Type B pancreatic cell (in vitro differentiated cells): ENCODE measurements around the gene BLNK. TPM values are rescaled to one million over a fixed set of nuclear protein-coding genes. Genes with fewer than 3 reads are reported as not detected.

Experiments used
- DNase-seq: peaks from one replicate; pipeline ENCODE4 v3.0.0; 2021; ENCODE audit warnings: mixed read lengths; ENCODE audit not compliant: unreplicated experiment; ENCODE audit errors: extremely low spot score
- H3K27ac Mint-ChIP-seq: 2 replicates; pipeline ENCODE4 v1.8.0; 2021; ENCODE audit warnings: mild to moderate bottlenecking, mixed read lengths
- H3K27me3 Mint-ChIP-seq: 2 replicates; pipeline ENCODE4 v1.8.0; 2021; ENCODE audit warnings: mixed read lengths
- H3K36me3 Mint-ChIP-seq: 2 replicates; pipeline ENCODE4 v1.8.0; 2021; ENCODE audit warnings: mixed read lengths
- H3K4me1 Mint-ChIP-seq: one replicate; pipeline ENCODE4 v1.8.0; 2021; ENCODE audit warnings: mixed read lengths; ENCODE audit not compliant: unreplicated experiment
- H3K4me3 Mint-ChIP-seq: 2 replicates; pipeline ENCODE4 v1.8.0; 2021; ENCODE audit warnings: mild to moderate bottlenecking, mixed read lengths
- H3K9me3 Mint-ChIP-seq: 2 replicates; pipeline ENCODE4 v1.8.0; 2021; ENCODE audit warnings: mixed read lengths
- total RNA-seq: library from RNA; stranded (reverse); gene quantifications from 2 replicates; pipeline ENCODE4 v1.2.1, GENCODE V29; 2021; ENCODE audit warnings: low replicate concordance
- TF ChIP-seq, protein P1 (sequence below): fragments of 200-600 bp; sonication (generic); conservative IDR thresholded peaks from 2 replicates; pipeline ENCODE4 v1.5.0; 2021; ENCODE audit warnings: antibody characterized with exemption, mild to moderate bottlenecking

BLNK gene
- total RNA-seq, 1 donor from 2014 or later = 21.7 TPM

DNA sequence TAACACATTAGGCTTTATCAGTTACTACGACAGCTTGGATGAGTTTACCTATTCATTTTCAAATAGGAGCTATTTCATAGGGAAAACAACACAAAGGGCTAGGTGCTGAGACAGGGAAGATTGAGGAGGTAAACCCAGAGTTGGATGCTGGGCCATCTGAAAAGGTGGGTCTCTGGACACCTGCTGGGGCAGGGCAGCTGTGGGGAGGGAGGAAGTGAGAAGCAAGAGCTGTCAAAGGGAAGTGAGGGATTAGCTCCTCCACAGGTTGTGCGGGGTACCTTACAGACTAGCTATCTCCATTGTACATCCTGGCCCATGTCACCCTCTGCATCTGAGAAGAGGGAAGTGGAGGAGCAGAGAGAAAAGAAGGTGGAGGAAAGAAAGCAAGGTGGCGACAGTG is 48.9 kb downstream of the BLNK start:
- TF ChIP-seq, protein P1, sequence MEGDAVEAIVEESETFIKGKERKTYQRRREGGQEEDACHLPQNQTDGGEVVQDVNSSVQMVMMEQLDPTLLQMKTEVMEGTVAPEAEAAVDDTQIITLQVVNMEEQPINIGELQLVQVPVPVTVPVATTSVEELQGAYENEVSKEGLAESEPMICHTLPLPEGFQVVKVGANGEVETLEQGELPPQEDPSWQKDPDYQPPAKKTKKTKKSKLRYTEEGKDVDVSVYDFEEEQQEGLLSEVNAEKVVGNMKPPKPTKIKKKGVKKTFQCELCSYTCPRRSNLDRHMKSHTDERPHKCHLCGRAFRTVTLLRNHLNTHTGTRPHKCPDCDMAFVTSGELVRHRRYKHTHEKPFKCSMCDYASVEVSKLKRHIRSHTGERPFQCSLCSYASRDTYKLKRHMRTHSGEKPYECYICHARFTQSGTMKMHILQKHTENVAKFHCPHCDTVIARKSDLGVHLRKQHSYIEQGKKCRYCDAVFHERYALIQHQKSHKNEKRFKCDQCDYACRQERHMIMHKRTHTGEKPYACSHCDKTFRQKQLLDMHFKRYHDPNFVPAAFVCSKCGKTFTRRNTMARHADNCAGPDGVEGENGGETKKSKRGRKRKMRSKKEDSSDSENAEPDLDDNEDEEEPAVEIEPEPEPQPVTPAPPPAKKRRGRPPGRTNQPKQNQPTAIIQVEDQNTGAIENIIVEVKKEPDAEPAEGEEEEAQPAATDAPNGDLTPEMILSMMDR = no peak
- no peak for DNase-seq
- Mint-ChIP-seq H3K4me1 (no peaks in the 10 kb centered on the region), H3K27me3 (no peaks in the 10 kb centered on the region), H3K9me3 (no peaks in the 10 kb centered on the region), H3K4me3 (no peak overlapping the region), H3K27ac (no peak overlapping the region), H3K36me3 (no peaks in the 10 kb centered on the region)

DNA sequence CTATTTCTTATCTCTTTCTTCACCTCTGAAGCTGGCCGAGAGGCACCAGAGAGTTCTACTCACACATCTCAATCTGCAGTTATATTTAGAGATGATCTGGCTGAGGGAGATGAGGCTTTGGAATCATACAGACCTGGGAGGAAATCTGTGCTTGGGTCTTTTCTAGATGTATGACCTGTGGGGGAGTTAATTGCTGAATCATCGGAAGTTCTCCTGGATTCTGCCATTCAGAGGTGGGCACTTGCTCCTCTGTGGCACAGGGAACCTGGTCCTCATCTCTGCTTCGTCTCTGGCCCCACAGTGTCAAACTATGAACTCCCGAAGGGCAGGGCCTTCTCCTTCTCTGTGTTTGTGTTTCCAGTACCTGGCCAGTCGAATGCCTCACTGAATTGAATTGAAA is 52.5 kb downstream of the BLNK start:
- Mint-ChIP-seq H3K4me3 (no peak overlapping the region), H3K9me3 (no peaks in the 10 kb centered on the region), H3K36me3 (peaks cover 6% of the 10 kb centered on the region), H3K27ac (no peak overlapping the region), H3K4me1 (no peaks in the 10 kb centered on the region), H3K27me3 (no peaks in the 10 kb centered on the region)
- no peak for DNase-seq
- TF ChIP-seq, protein P1 = no peak

DNA sequence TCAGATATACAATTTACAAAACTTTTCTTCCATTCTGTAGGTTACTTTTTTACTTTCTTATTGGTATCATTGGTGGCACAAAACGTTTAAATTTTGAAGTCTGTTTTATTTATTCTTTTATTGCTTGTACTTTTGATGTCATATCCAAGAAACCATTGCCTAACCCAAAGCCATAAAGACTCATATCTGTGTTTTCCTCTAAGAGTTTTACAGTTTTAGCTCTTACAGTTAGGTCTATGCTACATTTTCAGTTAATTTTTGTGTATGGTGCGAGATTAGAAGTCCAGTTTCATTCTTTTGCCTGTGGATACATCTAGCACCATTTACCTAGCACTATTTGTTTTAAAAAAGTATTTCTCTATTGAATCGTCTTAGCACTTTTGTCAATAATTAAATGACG is 53.7 kb downstream of the BLNK start:
- Mint-ChIP-seq H3K4me1 (no peaks in the 10 kb centered on the region), H3K36me3 (peaks cover 6% of the 10 kb centered on the region), H3K4me3 (no peak overlapping the region), H3K27me3 (no peaks in the 10 kb centered on the region), H3K9me3 (no peaks in the 10 kb centered on the region), H3K27ac (no peak overlapping the region)
- TF ChIP-seq, protein P1 = no peak
- DNase-seq = no peak

DNA sequence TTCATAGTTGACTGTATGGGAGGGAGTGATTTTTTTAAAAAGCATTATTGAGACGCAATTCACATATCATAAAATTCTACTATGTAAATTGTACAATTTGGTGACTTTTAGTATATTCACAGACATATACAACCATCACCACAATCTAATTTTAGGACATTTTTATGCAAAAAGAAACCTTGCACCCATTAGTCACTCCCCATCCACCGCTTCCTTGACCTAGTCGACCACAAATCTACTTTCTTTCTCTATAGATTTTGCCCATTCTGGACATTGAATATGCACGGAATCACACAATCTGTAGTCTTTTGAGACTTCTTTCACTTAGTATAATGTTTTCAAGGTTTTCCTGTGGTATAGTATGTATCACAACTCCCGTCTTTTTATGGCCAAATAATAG is 54.6 kb downstream of the BLNK start:
- TF ChIP-seq, protein P1 = no peak
- Mint-ChIP-seq H3K4me1 (no peaks in the 10 kb centered on the region), H3K27ac (no peak overlapping the region), H3K36me3 (peaks cover 6% of the 10 kb centered on the region), H3K4me3 (no peak overlapping the region), H3K27me3 (no peaks in the 10 kb centered on the region), H3K9me3 (no peaks in the 10 kb centered on the region)
- DNase-seq = no peak

DNA sequence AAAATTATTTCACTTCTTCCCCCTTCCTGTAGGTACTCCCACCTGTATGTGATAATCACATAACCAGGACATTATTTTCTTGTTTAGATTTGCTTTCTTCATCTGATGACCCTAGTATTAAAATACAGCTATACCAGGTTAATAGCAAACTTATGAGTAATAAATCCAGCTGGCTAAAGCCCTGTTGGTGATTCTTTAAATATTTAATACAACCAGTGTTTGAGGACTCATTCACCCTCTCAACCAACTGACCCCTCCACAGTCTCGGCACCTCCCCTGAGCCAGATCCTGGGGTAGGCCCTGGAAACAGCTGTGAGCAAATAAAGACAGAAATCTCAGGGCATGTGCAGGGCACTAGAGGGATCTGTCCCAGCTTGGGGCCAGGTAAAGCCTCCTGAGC is 58.5 kb downstream of the BLNK start:
- no peaks in the 10 kb centered on the region for H3K27me3 Mint-ChIP-seq
- no peaks in the 10 kb centered on the region for H3K4me1 Mint-ChIP-seq
- TF ChIP-seq, protein P1 = no peak

DNA sequence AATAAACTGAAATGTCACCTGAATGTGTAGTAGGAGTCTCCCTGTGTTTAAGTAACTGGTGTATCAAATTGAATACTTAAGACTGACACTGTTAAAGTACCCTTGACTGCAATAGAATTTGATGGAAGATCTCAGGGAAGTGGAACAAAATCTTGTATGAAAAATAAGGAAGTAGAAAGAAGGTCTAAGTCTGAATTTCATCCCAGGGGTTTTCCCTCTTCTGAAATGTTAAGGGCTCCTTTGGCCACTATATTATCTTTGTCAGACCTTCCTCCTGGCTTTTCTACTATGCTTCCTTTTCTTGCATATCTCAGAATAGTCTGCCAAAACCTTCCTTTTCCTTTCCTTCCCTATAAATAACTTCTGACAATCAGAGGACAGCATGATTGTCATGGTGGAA is 59.6 kb downstream of the BLNK start:
- Mint-ChIP-seq H3K4me1 (no peaks in the 10 kb centered on the region), H3K36me3 (peaks cover 6% of the 10 kb centered on the region), H3K9me3 (no peaks in the 10 kb centered on the region), H3K4me3 (no peak overlapping the region), H3K27ac (no peak overlapping the region), H3K27me3 (no peaks in the 10 kb centered on the region)
- TF ChIP-seq, protein P1 = no peak
- no peak for DNase-seq

More for the DNA sequence above, 58.5 kb downstream of the BLNK start:
- no peak for DNase-seq
- no peak overlapping the region for H3K4me3 Mint-ChIP-seq
- H3K27ac Mint-ChIP-seq = no peak overlapping the region
- H3K36me3 Mint-ChIP-seq = peaks cover 6% of the 10 kb centered on the region
- no peaks in the 10 kb centered on the region for H3K9me3 Mint-ChIP-seq
